ENCODE data around the gene ZNF516. TPM values are rescaled to one million over a fixed set of nuclear protein-coding genes. Genes with fewer than 3 reads are reported as not detected.

Gene ZNF516
- total RNA-seq, 1 experiment from 2014 or later: 25.5 TPM

GRCh38 chr18:76397631-76398030, 97.4 kb downstream of the ZNF516 start:
- CTCF ChIA-PET: interaction anchor here (1.1 kb wide), 1 partner anchor 14 kb away, joined by 3 read pairs; no protein-coding TSS in a partner anchor
- intact Hi-C loops (cut with micrococcal nuclease; ENCODE audit: unreplicated experiment): no loop called here
- Mint-ChIP-seq H3K9me3 (ENCODE audit: unreplicated experiment) (no peaks in the 10 kb centered on the region), H3K27me3 (ENCODE audit: insufficient read depth, unreplicated experiment) (no peaks in the 10 kb centered on the region), H3K4me1 (ENCODE audit: low read depth, unreplicated experiment) (no peaks in the 10 kb centered on the region), H3K27ac (ENCODE audit: unreplicated experiment) (no peak overlapping the region), H3K36me3 (ENCODE audit: insufficient read depth, unreplicated experiment) (peaks cover 6% of the 10 kb centered on the region), H3K4me3 (ENCODE audit: unreplicated experiment) (no peak overlapping the region)
- Histone ChIP-seq H3K4me1 (no peaks in the 10 kb centered on the region), H3K4me3 (ENCODE audit: low read depth, low read length) (no peak overlapping the region), H3K9me3 (no peaks in the 10 kb centered on the region), H3K27me3 (replicated peaks; ENCODE audit: control insufficient read depth, insufficient read depth, low read length) (no peaks in the 10 kb centered on the region), H3K36me3 (ENCODE audit: control insufficient read depth, insufficient read depth, low read length) (no peaks in the 10 kb centered on the region)
- POLR2A ChIA-PET: no interaction called here
- no peak for DNase-seq
- BruUV-seq (replicated peaks): no TSS peak
- no peak for TF ChIP-seq CTCF (IDR thresholded peaks at IDR 0.05; ENCODE audit: insufficient read depth in 1 of 2, low read depth in 1 of 2, low read length in 1 of 2, severe bottlenecking in 1 of 2, unreplicated experiment in 1 of 2)

- Mint-ChIP-seq H3K27ac (ENCODE audit: unreplicated experiment) (no peak overlapping the region), H3K4me3 (ENCODE audit: unreplicated experiment) (no peak overlapping the region), H3K4me1 (ENCODE audit: low read depth, unreplicated experiment) (no peaks in the 10 kb centered on the region), H3K27me3 (ENCODE audit: insufficient read depth, unreplicated experiment) (no peaks in the 10 kb centered on the region), H3K36me3 (ENCODE audit: insufficient read depth, unreplicated experiment) (peaks cover 11% of the 10 kb centered on the region), H3K9me3 (ENCODE audit: unreplicated experiment) (no peaks in the 10 kb centered on the region)
- ChIA-PET POLR2A (no interaction called here), CTCF (interaction anchor here (1.1 kb wide), 1 partner anchor 13 kb away, joined by 3 read pairs; no protein-coding TSS in a partner anchor)
- no peaks in the 10 kb centered on the region for H3K36me3 ChIP-seq (ENCODE audit: control insufficient read depth, insufficient read depth, low read length)
- BruUV-seq (replicated peaks): no TSS peak
- H3K4me3 ChIP-seq (ENCODE audit: low read depth, low read length): no peak overlapping the region
- TF ChIP-seq CTCF (IDR thresholded peaks at IDR 0.05; ENCODE audit: insufficient read depth in 1 of 2, low read depth in 1 of 2, low read length in 1 of 2, severe bottlenecking in 1 of 2, unreplicated experiment in 1 of 2): no peak
- H3K27me3 ChIP-seq (replicated peaks; ENCODE audit: control insufficient read depth, insufficient read depth, low read length): no peaks in the 10 kb centered on the region
- no peaks in the 10 kb centered on the region for H3K4me1 ChIP-seq
- no peak for DNase-seq
- intact Hi-C loops (cut with micrococcal nuclease; ENCODE audit: unreplicated experiment): no loop called here
- H3K9me3 ChIP-seq: no peaks in the 10 kb centered on the region
These were observed 98.2 kb downstream of the ZNF516 start for GRCh38 chr18:76396792-76397191.

- H3K4me3 ChIP-seq (ENCODE audit: low read depth, low read length): no peak overlapping the region
- ChIA-PET POLR2A (no interaction called here), CTCF (no interaction called here)
- no peak for DNase-seq
- no peaks in the 10 kb centered on the region for H3K36me3 ChIP-seq (ENCODE audit: control insufficient read depth, insufficient read depth, low read length)
- no TSS peak for BruUV-seq (replicated peaks)
- Mint-ChIP-seq H3K4me3 (ENCODE audit: unreplicated experiment) (no peak overlapping the region), H3K27me3 (ENCODE audit: insufficient read depth, unreplicated experiment) (no peaks in the 10 kb centered on the region), H3K4me1 (ENCODE audit: low read depth, unreplicated experiment) (no peaks in the 10 kb centered on the region), H3K36me3 (ENCODE audit: insufficient read depth, unreplicated experiment) (peaks cover 17% of the 10 kb centered on the region), H3K27ac (ENCODE audit: unreplicated experiment) (no peak overlapping the region), H3K9me3 (ENCODE audit: unreplicated experiment) (no peaks in the 10 kb centered on the region)
- TF ChIP-seq CTCF (IDR thresholded peaks at IDR 0.05; ENCODE audit: insufficient read depth in 1 of 2, low read depth in 1 of 2, low read length in 1 of 2, severe bottlenecking in 1 of 2, unreplicated experiment in 1 of 2): no peak
- H3K27me3 ChIP-seq (replicated peaks; ENCODE audit: control insufficient read depth, insufficient read depth, low read length): no peaks in the 10 kb centered on the region
- intact Hi-C loops (cut with micrococcal nuclease; ENCODE audit: unreplicated experiment): no loop called here
- H3K4me1 ChIP-seq: no peaks in the 10 kb centered on the region
- no peaks in the 10 kb centered on the region for H3K9me3 ChIP-seq
These were observed 99.4 kb downstream of the ZNF516 start for GRCh38 chr18:76395609-76396008.

Data from Caco-2 (cell line).